ENCODE results near the gene GDE1. TPM values are rescaled to one million over a fixed set of nuclear protein-coding genes. Genes with fewer than 3 reads are reported as not detected.

The GDE1 gene
- total RNA-seq, 3 donors from 2014 or later (not counting 1 experiment from before 2014, with no cell fraction given), result 35.5 to 40.4 (median 35.9) TPM

DNA sequence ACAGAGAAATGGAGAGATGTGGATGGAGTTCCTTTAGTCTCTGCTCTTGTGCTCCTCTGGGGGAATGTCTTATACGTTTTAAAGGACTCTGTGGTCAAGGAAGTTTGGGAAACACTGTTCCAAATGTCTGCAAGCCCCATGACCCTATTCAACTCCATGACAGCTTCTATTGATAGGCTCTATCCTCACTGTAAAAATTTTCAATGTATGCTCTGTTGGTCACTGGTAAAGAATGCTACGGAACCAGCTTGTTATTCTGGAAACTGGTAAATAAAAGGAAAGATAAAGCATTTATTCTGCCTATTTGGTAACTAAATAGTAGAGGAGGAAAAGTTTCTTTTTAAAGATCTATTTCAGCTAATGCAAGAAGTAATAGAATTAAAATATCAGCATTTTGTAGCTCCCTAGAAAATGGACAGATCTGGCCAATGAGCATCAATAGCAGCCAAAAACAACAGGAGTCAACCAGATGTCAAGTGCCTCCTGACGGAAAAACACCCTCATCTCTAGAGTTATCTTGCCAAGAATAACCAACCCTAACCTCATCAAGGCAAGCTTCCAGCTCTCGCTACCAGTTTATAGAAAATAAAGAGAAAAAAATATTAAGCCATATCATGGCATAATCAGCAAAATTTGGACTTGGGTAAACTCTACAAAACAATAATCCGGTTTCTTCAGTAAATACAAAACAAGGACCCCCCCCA lies 16.1 kb downstream of the GDE1 start:
- DNase-seq (no peak), ATAC-seq (no peak)
- Histone ChIP-seq H3K36me3 (ENCODE audit: control insufficient read depth, insufficient read depth, low read length) (peaks cover 48% of the 10 kb centered on the region), H3K27ac (ENCODE audit: low read length) (no peak overlapping the region), H3K4me3 (ENCODE audit: low read length) (no peak overlapping the region), H3K4me1 (ENCODE audit: control insufficient read depth, insufficient read depth, low read length) (no peaks in the 10 kb centered on the region), H3K9me3 (ENCODE audit: control insufficient read depth, insufficient read depth, low read length) (no peaks in the 10 kb centered on the region), H3K27me3 (ENCODE audit: control insufficient read depth, insufficient read depth, low read length) (no peaks in the 10 kb centered on the region)
- peaks cover 22% of the 10 kb centered on the region for H3K36me3 Mint-ChIP-seq
- intact Hi-C loops (cut with micrococcal nuclease), result no loop called here
- no peaks in the 10 kb centered on the region for H3K9me3 Mint-ChIP-seq
- H3K4me1 Mint-ChIP-seq, result peaks cover 0 to 6% of the 10 kb centered on the region in 2 donors
- no peak overlapping the region for H3K27ac Mint-ChIP-seq
- no peak overlapping the region for H3K4me3 Mint-ChIP-seq
- H3K27me3 Mint-ChIP-seq (ENCODE audit: low read depth in 2 of 2), result no peaks in the 10 kb centered on the region
- TF ChIP-seq, protein P1, sequence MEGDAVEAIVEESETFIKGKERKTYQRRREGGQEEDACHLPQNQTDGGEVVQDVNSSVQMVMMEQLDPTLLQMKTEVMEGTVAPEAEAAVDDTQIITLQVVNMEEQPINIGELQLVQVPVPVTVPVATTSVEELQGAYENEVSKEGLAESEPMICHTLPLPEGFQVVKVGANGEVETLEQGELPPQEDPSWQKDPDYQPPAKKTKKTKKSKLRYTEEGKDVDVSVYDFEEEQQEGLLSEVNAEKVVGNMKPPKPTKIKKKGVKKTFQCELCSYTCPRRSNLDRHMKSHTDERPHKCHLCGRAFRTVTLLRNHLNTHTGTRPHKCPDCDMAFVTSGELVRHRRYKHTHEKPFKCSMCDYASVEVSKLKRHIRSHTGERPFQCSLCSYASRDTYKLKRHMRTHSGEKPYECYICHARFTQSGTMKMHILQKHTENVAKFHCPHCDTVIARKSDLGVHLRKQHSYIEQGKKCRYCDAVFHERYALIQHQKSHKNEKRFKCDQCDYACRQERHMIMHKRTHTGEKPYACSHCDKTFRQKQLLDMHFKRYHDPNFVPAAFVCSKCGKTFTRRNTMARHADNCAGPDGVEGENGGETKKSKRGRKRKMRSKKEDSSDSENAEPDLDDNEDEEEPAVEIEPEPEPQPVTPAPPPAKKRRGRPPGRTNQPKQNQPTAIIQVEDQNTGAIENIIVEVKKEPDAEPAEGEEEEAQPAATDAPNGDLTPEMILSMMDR (IDR thresholded peaks at IDR 0.05), result no peak
- 90% methylated on average over 3 of the region's 5 CpGs for WGBS (ENCODE audit: insufficient coverage)

DNA sequence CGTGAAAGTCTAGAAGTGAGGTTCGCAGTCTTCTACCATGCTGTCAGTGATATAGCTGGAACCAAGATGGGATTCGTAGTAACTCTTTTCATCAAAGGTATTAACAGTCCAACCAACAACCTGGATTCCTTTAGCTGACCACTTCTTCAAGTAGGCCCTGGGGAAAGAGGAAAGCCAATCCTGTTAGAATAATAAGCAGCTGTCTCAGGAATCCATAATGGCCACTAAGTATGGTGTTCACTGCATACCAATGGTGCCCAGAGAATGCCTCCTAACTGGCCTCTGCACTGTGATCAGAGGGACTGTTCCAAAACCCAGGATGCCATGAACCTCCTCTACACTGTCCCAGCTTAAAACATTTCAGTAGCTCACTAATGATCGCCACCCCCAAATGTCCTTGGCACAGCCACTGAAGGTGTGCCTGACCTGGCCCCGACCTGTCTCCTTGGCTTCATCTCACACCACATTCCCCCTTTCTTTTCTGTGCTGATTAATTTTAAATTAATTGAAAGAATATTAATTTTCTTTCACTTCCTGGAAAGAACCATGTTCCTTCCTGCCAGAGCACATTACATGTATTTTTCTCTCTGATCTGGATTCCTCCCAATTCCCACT lies 18.3 kb downstream of the GDE1 start:
- peaks cover 22% of the 10 kb centered on the region for H3K36me3 Mint-ChIP-seq
- 100% methylated on average over 5 of the region's 5 CpGs for WGBS (ENCODE audit: insufficient coverage)
- H3K27ac ChIP-seq (ENCODE audit: low read length), result no peak overlapping the region
- H3K9me3 Mint-ChIP-seq, result no peaks in the 10 kb centered on the region
- no peak overlapping the region for H3K27ac Mint-ChIP-seq
- no peaks in the 10 kb centered on the region for H3K27me3 Mint-ChIP-seq (ENCODE audit: low read depth in 2 of 2)
- peaks cover 43% of the 10 kb centered on the region for H3K36me3 ChIP-seq (ENCODE audit: control insufficient read depth, insufficient read depth, low read length)
- no peaks in the 10 kb centered on the region for H3K9me3 ChIP-seq (ENCODE audit: control insufficient read depth, insufficient read depth, low read length)
- intact Hi-C loops (cut with micrococcal nuclease), result loop anchor here (2.0 kb wide), 1 partner anchor 17 kb away; no protein-coding TSS in a partner anchor
- H3K4me3 ChIP-seq (ENCODE audit: low read length), result no peak overlapping the region
- no peak for ATAC-seq
- TF ChIP-seq, protein P1 (IDR thresholded peaks at IDR 0.05), result no peak
- no peak overlapping the region for H3K4me3 Mint-ChIP-seq
- no peaks in the 10 kb centered on the region for H3K27me3 ChIP-seq (ENCODE audit: control insufficient read depth, insufficient read depth, low read length)
- no peak for DNase-seq
- H3K4me1 Mint-ChIP-seq, result peaks cover 0 to 6% of the 10 kb centered on the region in 2 donors
- H3K4me1 ChIP-seq (ENCODE audit: control insufficient read depth, insufficient read depth, low read length), result no peaks in the 10 kb centered on the region

DNA sequence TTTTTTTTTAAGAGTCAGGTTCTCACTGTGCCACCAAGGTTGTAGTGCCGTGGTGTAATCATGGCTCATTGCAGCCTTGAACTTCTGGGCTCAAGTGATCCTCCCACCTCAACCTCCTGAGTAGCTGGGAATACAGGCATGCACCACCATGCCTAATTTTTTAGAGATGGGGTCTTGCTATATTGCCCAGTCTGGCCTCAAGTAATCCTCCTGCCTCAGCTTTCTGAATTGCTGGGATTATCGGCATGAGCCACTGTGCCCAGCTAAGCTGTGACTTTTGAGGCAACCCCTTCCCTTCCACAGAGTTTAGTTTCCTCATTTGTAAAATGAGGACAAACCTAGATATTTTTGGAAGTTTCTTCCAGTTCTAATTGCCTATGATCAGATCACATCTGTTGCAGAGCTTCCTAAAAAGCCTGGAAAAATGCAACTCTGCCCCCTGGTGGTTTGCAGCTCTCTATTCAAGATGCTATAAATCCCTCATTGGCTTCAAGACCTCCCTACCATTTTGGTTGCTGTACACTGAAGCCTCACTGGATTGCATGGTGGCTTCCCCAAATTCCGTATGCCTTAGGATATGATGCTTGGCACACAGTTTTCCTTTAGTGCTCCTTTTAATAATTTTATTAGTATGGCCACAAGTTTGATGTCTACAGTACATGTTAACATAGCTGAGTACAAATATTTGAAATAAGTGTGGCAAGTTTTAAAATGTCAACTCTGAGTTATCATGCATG lies 19.3 kb downstream of the GDE1 start:
- TF ChIP-seq, protein P1 (IDR thresholded peaks at IDR 0.05), result peak; percentile 68
- Mint-ChIP-seq H3K9me3 (no peaks in the 10 kb centered on the region), H3K27me3 (ENCODE audit: low read depth in 2 of 2) (no peaks in the 10 kb centered on the region), H3K4me1 (peaks cover 0 to 6% of the 10 kb centered on the region in 2 donors), H3K36me3 (peaks cover 22% of the 10 kb centered on the region), H3K4me3 (no peak overlapping the region), H3K27ac (no peak overlapping the region)
- H3K9me3 ChIP-seq (ENCODE audit: control insufficient read depth, insufficient read depth, low read length), result no peaks in the 10 kb centered on the region
- no peak overlapping the region for H3K4me3 ChIP-seq (ENCODE audit: low read length)
- intact Hi-C loops (cut with micrococcal nuclease), result loop anchor here (1.0 to 2.0 kb wide), 2 partner anchors 18 to 416 kb away; no protein-coding TSS in a partner anchor
- no peaks in the 10 kb centered on the region for H3K27me3 ChIP-seq (ENCODE audit: control insufficient read depth, insufficient read depth, low read length)
- peaks cover 36% of the 10 kb centered on the region for H3K36me3 ChIP-seq (ENCODE audit: control insufficient read depth, insufficient read depth, low read length)
- ATAC-seq (peak; percentile 53 to 64 (median 58)), DNase-seq (peak; percentile 36 to 80)
- H3K4me1 ChIP-seq (ENCODE audit: control insufficient read depth, insufficient read depth, low read length), result no peaks in the 10 kb centered on the region
- WGBS (ENCODE audit: insufficient coverage), result 93% methylated on average over 3 of the region's 3 CpGs
- H3K27ac ChIP-seq (ENCODE audit: low read length), result no peak overlapping the region
